ENCODE results near the gene HEXD.

The HEXD gene

GRCh38 chr17:82377924-82378740 is 40.0 kb upstream of the HEXD start:
- ChIA-PET CTCF (interaction anchor here (0.7 kb wide), 1 partner anchor 12 kb away, joined by 3 read pairs; no protein-coding TSS in a partner anchor), POLR2A (interaction anchor here (0.9 kb wide), 1 partner anchor 34 kb away, joined by 3 read pairs; no protein-coding TSS in a partner anchor)
- TF ChIP-seq AEBP2 (tag by site-specific recombination; IDR thresholded peaks at IDR 0.05; ENCODE audit: borderline replicate concordance), result no peak
- no peak for TF ChIP-seq ZNF2 (tag by site-specific recombination; IDR thresholded peaks at IDR 0.05)
- TF ChIP-seq SCRT1 (tag by site-specific recombination; IDR thresholded peaks at IDR 0.05; ENCODE audit: borderline replicate concordance), result no peak
- TF ChIP-seq YY2 (tag by site-specific recombination; IDR thresholded peaks at IDR 0.05), result no peak
- TF ChIP-seq ZNF140 (tag by site-specific recombination; IDR thresholded peaks at IDR 0.05), result no peak
- no peak for TF ChIP-seq ZNF155 (tag by site-specific recombination; IDR thresholded peaks at IDR 0.05)
- TF ChIP-seq ZNF473 (tag by site-specific recombination; IDR thresholded peaks at IDR 0.05), result no peak
- no peak for TF ChIP-seq ZNF660 (tag by site-specific recombination; IDR thresholded peaks at IDR 0.05)
- TF ChIP-seq HOXD13 (CRISPR knock-in tag; IDR thresholded peaks at IDR 0.05; ENCODE audit: borderline replicate concordance), result no peak
- no peak for TF ChIP-seq ZNF391 (tag by site-specific recombination; IDR thresholded peaks at IDR 0.05; ENCODE audit: borderline replicate concordance, low read depth)
- TF ChIP-seq ZNF350 (tag by site-specific recombination; IDR thresholded peaks at IDR 0.05), result no peak
- TF ChIP-seq MEIS1 (CRISPR knock-in tag; IDR thresholded peaks at IDR 0.05; ENCODE audit: borderline replicate concordance), result no peak
- TF ChIP-seq ZNF501 (tag by site-specific recombination; IDR thresholded peaks at IDR 0.05), result no peak
- TF ChIP-seq ZNF248 (tag by site-specific recombination; IDR thresholded peaks at IDR 0.05), result no peak
- no peak for TF ChIP-seq ZNF16 (tag by site-specific recombination; IDR thresholded peaks at IDR 0.05; ENCODE audit: low read depth)
- TF ChIP-seq ZNF514 (tag by site-specific recombination; IDR thresholded peaks at IDR 0.05), result no peak
- no peak for TF ChIP-seq ZNF223 (tag by site-specific recombination; IDR thresholded peaks at IDR 0.05)
- TF ChIP-seq, protein P1, sequence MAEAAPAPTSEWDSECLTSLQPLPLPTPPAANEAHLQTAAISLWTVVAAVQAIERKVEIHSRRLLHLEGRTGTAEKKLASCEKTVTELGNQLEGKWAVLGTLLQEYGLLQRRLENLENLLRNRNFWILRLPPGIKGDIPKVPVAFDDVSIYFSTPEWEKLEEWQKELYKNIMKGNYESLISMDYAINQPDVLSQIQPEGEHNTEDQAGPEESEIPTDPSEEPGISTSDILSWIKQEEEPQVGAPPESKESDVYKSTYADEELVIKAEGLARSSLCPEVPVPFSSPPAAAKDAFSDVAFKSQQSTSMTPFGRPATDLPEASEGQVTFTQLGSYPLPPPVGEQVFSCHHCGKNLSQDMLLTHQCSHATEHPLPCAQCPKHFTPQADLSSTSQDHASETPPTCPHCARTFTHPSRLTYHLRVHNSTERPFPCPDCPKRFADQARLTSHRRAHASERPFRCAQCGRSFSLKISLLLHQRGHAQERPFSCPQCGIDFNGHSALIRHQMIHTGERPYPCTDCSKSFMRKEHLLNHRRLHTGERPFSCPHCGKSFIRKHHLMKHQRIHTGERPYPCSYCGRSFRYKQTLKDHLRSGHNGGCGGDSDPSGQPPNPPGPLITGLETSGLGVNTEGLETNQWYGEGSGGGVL (tag by site-specific recombination; IDR thresholded peaks at IDR 0.05), result no peak
- TF ChIP-seq ZBTB1 (tag by site-specific recombination; IDR thresholded peaks at IDR 0.05), result no peak
- no peak for TF ChIP-seq ZNF768 (tag by site-specific recombination; IDR thresholded peaks at IDR 0.05)
- no peaks in the 10 kb centered on the region for H3K36me3 ChIP-seq (ENCODE audit: control insufficient read depth in 2 of 2, insufficient read depth in 1 of 2, low read length in 2 of 2)
- H3K27ac ChIP-seq (ENCODE audit: extremely low read depth, low read depth, low read length), result no peak overlapping the region
- no peak overlapping the region for H3K4me3 ChIP-seq (ENCODE audit: low read depth, low read length)
- no peaks in the 10 kb centered on the region for H3K9me3 ChIP-seq (ENCODE audit: control insufficient read depth, insufficient read depth, low read depth, low read length)
- no peaks in the 10 kb centered on the region for H3K4me1 ChIP-seq (ENCODE audit: control insufficient read depth, insufficient read depth, low read length)

- Histone ChIP-seq H3K4me3 (ENCODE audit: low read depth, low read length) (no peak overlapping the region), H3K27ac (ENCODE audit: extremely low read depth, low read depth, low read length) (no peak overlapping the region), H3K9me3 (ENCODE audit: control insufficient read depth, insufficient read depth, low read depth, low read length) (no peaks in the 10 kb centered on the region), H3K4me1 (ENCODE audit: control insufficient read depth, insufficient read depth, low read length) (no peaks in the 10 kb centered on the region), H3K36me3 (ENCODE audit: control insufficient read depth in 2 of 2, insufficient read depth in 1 of 2, low read length in 2 of 2) (no peaks in the 10 kb centered on the region)
- ChIA-PET POLR2A (interaction anchor here (0.9 kb wide), 1 partner anchor 34 kb away, joined by 3 read pairs; no protein-coding TSS in a partner anchor), CTCF (no interaction called here)
- TF ChIP-seq ZNF530 (tag by site-specific recombination; IDR thresholded peaks at IDR 0.05; ENCODE audit: low read depth) (no peak), AEBP2 (tag by site-specific recombination; IDR thresholded peaks at IDR 0.05; ENCODE audit: borderline replicate concordance) (no peak), ZNF394 (tag by site-specific recombination; IDR thresholded peaks at IDR 0.05; ENCODE audit: borderline replicate concordance) (no peak), ZNF549 (tag by site-specific recombination; IDR thresholded peaks at IDR 0.05) (no peak), ZNF311 (tag by site-specific recombination; IDR thresholded peaks at IDR 0.05; ENCODE audit: borderline replicate concordance) (no peak), HOXA7 (CRISPR knock-in tag; IDR thresholded peaks at IDR 0.05; ENCODE audit: borderline replicate concordance) (no peak), KLF7 (tag by site-specific recombination; IDR thresholded peaks at IDR 0.05; ENCODE audit: borderline replicate concordance) (no peak)
Observed at GRCh38 chr17:82378741-82379021, 39.5 kb upstream of the HEXD start.
